Fibroblast of skin of back (primary cell): ENCODE measurements around the gene VWA5B2. TPM values are rescaled to one million over a fixed set of nuclear protein-coding genes. Genes with fewer than 3 reads are reported as not detected.

Experiments used
- DNase-seq: peaks from one replicate; pipeline ENCODE4 v3.0.0-alpha.2; 2013
- polyA plus RNA-seq, 2 experiments: library from polyadenylated mRNA; unstranded; fragments of 120-200 nt; gene quantifications; one replicate each; pipeline ENCODE4 v1.2.1, GENCODE V29; 2013; ENCODE audit not compliant: insufficient read length in 2 of 2

The VWA5B2 gene
- polyA plus RNA-seq (2013, experiment 1 of 2; ENCODE audit: insufficient read length) = not detected
- 0.16 TPM for polyA plus RNA-seq (2013, experiment 2 of 2; ENCODE audit: insufficient read length)

DNA sequence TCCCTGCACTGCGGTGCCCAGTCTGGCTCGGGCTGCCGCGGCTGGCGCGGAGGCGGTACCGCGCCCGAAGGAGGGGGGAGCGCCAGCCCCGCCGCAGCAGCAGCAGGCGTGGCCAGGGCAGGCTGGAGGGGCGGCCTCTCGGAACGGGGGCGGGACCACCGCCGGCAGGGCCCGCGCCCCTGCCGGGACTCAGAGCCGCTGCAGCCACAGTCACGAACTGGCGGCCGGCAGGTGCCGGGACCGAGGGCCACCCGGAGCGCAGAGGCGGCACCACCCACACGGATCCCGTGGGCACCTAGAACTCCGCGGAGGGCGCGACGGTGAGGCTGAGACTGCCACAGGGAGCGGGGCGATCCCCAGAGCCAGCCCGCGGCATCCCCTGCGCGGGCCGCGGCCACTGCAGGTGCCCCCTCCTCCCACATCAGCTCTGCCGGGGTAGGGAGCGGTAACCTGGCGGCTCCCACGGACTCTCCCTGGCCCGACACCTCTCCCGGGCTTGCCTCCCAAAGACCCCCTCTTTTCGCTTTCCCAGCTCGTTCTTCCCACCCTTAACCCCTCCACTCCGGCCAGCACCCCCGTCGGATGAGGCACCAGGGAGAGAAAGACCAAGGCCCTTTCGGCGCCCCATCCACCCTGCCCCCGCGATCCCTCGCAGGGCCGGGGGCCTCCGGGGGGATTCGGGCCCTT, at the start of gene VWA5B2:
TSS of gene VWA5B2 (plus strand) at position 192 of the 687 bp plus-strand sequence. CDS start 944 bp downstream, outside the sequence.
- DNase-seq = peak; percentile 53

DNA sequence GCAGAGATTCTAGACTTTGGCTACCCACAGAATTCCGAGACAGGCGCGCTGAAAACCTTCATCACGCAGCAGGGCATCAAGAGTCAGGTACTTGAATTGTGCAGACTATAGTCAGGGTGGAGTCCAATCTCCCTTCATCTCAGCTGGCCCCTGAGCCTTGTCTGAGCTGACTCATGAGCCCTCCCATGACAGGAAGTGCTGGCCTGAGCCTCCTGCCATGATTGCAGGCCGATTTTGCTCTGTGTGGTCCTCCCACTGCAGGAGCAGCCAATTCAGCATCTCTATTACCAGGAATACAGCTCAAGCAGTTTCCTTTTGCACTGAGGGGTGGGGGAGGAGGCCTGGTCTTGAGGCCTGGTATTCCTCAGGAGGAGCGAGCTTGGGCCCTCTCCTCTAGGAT, 49.2 kb upstream of the VWA5B2 start:
- DNase-seq = peak; percentile 52

DNA sequence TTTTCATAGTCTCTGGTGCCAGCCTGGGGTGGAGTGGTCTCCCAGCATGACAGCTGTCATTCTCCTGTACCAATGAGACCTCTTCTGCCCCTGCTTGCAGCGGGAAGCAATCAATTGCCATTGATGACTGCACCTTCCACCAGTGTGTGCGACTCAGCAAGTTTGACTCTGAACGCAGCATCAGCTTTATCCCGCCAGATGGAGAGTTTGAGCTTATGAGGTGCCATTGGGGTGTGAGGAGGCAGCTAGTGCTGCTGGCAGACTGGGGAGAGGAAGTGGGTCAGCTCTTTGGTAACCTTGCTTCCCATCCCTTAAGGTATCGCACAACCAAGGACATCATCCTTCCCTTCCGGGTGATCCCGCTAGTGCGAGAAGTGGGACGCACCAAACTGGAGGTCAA, 47.8 kb upstream of the VWA5B2 start:
- no peak for DNase-seq

DNA sequence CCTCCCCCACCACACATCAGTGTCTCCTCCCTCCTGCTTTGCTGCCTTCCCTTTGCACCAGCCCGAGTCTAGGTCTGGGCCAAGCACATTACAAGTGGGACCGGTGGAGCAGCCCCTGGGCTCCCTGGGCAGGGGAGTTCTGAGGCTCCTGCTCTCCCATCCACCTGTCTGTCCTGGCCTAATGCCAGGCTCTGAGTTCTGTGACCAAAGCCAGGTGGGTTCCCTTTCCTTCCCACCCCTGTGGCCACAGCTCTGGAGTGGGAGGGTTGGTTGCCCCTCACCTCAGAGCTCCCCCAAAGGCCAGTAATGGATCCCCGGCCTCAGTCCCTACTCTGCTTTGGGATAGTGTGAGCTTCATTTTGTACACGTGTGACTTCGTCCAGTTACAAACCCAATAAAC, 45.7 kb upstream of the VWA5B2 start:
- no peak for DNase-seq

DNA sequence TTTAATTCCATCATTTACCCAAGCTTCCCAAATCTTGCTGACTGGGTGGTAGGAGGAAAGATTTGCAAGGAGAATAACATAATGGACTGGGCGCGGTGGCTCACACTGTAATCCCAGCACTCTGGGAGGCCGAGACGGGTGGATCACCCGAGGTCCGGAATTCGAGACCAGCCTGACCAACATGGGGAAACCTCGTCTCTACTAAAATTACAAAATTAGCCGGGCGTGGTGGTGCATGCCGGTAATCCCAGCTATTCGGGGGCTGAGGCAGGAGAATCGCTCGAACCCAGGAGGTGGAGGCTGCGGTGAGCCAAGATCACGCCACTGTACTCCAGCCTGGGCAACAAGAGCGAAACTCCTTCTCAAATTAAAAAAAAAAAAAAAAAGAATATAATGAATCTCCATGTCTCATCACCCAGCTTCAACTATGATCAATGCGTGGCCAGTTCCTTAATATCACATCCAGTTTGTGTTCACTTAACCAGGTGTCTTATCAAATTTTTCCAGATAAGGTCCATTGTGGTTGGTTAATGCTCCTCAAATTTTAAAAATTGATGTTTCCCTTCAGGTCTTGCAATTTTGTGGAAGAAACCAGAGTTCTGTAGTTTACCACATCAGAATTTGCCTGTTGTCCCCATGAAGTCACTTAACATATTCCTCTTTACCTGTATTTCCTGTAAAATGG, 44.7 kb upstream of the VWA5B2 start:
- DNase-seq = no peak

DNA sequence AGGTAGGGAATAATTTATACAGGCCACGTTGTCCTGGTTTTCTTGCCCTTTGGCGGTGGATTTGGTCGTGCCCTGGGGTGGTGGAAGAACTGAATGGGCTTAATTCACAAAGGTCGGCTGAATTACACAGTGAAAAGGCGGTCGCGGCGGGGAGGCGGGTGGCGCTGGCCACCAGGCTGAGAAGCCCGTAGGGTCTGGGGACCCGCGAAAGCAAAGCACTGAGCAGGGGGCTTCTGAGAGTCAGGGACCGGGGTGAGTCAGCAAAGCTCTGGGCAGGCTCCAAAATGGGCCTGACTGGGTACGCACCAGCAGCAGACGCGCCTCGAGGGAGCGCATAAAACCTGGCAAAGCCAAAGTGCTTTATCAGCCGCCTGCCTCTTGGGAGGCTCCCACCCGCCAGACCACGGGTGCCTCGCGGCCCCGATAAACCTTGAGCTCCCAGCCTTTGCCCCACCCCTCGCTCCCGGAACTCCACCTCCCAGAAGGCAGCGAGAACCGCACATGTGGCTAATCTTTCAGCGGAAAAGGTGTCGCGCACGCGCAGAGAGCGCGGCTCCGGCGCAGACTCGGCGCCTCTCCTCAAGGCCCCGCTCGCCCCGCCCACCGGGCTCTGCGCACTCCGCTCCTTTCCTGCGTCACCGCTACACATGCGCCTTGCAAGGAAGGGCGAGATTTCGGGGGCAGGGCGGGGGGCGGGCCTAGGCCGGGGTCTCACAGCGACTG, 43.8 kb upstream of the VWA5B2 start:
- peak; percentile 98 for DNase-seq

DNA sequence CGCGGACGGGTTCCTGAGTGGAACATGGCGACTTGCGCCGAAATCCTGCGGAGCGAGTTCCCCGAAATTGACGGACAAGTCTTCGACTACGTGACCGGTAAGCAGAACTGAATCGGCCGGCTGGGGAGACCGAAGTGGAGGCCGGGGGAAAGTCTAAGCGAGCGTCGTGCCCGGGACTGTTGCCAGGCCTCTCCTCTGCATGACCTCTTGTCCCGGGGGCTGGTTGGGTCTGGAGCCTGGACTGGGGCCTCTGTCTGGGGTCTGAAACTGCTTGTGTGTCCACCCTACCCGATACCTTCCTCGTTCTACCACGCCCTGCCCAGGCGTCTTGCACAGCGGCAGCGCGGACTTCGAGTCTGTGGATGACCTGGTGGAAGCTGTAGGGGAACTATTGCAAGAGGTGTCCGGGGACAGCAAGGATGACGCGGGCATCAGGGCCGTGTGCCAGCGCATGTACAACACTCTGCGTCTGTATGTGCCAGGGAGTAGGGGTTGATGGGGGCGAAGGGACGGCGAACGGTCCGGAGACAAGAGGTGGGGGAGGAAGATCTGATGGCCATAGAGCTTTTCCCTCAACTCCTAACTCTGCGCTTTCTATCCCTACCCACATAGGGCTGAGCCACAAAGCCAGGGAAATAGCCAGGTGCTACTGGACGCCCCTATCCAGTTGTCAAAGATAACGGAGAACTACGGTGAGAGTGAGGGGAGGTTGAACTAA, 43.0 kb upstream of the VWA5B2 start, which contains the start of gene ABCF3:
TSS of gene ABCF3 (plus strand) at position 16 of the 718 bp plus-strand sequence. CDS start at position 25, 9 bp downstream.
- peak; percentile 42 for DNase-seq

DNA sequence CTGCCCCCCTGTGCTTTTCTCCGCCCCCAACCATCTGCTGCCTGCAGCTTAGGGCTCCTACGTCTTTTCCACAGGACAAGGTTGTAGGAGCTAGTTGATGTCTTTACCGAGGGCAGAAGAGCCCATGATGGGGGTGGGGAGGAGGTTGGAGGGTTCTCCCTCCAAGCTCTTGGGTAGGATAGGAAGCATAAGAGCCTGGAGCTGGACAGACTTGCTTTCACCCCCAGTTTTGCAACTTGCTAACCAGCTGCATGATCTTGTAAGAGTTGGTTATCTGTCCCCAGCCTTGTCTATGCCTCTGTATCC, 42.5 kb upstream of the VWA5B2 start:
- no peak for DNase-seq

DNA sequence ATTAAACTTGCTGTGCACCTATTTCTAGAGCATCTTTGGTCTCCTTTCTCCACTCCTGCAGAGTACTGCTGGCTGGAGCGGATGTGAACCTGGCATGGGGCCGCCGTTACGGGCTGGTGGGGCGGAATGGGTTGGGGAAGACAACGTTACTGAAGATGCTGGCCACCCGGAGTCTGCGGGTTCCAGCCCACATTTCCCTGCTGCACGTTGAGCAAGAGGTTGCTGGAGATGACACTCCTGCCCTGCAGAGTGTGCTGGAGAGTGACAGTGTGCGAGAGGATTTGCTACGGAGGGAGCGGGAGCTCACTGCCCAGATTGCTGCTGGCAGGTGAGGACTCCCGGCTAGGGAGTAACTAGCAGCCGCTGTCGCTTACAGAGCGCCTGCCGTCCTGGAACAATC, 41.3 kb upstream of the VWA5B2 start:
- no peak for DNase-seq

DNA sequence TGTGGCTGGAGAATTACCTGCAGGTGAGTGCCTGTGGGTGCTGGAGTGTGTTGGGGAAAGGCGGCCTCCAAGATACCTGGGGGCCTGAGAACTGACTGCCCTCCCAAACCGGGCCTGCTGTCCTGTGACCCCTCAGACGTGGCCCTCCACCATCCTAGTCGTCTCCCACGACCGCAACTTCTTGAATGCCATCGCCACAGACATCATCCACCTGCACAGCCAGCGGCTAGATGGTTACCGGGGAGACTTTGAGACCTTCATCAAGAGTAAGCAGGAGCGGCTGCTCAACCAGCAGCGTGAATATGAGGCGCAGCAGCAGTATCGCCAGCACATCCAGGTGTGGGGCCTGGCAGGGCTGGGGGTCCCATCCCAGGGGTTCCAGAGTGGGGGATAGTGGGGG, 40.0 kb upstream of the VWA5B2 start:
- no peak for DNase-seq

DNA sequence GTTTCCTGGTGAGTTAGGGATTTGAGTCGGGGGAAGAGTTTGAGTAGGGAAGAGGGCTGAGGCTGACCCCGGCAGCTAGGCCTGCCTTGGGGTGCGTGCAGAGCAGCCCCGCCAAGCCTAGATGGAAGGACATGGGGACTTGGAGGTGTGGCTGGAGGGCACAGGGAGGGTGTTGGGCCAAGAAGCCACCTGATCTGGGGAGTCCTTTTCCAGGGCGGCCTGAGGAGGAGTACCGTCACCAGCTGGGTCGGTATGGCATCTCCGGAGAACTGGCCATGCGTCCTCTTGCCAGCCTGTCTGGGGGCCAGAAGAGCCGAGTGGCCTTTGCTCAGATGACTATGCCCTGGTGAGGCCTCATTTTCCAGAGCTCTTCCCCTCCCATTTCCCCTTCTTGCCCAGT, 36.5 kb upstream of the VWA5B2 start:
- no peak for DNase-seq

DNA sequence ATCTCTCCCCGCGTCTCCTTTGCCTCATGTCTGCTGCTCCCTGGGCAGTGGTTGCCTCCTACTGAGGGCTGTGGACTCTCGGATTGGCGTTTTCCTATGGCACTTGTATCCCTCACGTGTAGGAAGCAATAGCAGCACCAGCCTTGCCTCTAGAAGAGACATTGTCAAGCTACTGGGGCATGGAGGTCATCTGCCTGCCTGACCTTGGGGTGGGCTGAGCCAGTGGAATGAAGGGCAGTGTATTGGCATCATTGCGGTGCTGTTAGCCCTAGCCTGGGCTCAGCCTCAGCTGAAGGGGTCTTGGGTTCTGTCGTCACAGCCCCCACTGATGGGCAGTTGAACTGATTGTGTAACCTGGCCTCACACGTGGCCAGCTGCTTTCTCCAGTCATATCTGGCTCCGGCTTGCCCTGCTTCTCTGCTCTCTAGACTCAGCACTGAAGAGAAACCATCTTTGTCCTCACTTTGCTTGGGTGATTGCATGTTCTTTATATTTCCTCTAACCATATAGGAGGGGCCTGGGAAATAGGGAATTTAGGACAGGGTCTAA, 35.3 kb upstream of the VWA5B2 start:
- no peak for DNase-seq

DNA sequence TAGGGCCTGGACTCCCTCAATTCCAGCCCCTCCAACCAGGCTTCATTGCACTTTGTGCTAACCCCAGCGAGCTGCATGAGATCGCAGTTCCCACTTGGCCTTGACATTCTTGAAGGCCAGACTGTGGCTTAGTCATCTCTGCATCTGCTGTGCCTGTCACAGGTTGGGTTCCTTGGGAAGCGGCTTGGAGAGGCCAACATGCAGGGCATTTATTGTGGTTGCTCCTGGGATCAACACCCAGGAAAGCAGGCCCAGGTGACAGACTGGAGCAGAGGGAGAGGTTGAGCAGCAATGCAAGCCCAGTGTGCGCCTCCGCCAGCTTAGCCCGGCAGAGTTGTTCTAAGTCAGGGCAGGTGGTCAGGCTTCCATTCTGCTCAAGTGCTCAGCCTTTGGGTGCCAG, 32.8 kb upstream of the VWA5B2 start:
- no peak for DNase-seq

DNA sequence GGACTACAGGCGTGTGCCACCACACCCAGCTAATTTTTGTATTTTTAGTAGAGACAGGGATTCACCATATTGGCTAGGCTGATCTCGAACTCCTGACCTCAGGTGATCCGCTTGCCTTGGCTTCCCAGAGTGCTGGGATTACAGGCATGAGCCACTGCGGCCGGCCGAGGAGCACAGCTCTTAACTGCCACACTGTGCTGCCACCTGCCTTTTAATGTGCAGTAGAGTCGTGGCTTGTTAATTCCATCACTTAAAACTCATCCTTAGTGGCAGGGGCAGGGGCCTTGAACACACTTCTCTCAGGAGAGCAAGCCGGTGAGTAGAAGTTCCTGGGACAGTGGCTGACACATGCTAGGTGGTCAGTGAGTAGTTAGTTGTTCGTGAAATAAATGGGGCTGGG, 30.9 kb upstream of the VWA5B2 start:
- no peak for DNase-seq

DNA sequence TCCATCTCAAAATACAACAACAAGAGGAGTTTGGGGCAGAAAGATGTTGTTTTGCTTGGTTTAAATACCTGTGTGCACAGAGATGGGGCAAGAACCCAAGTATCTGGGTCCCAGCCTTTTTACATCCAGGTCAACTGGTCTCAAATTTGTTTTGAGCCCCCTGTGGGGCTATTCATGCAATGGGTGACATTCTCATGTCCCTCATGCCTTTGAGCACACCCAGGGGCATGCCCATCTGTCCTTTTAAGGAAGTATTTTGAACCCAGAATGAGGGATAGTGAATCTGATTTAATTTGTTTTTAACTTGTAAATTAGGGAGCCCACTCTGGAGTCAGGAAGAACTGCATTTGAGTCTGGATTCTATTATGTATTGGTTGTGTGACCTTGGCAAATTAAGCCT, 28.6 kb upstream of the VWA5B2 start:
- DNase-seq = no peak

DNA sequence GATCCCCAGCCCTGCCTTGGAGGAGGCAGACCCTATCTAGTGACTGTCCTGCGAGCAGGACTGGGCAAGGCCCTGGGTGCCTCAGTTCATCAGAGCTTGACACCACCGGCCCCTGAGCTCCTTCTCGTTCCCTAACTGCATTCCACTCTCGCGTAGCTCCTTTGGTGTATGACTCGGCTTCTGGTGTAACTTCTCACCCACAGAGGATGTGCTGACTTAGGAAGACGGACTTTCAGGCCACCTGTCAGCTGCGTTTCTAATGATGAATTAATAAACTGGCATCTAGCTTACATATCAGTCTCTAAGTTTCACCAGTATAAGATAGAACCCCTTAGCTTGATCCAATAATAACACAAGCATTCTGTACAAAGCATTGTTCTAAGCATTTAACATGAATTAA, 25.9 kb upstream of the VWA5B2 start:
- no peak for DNase-seq

DNA sequence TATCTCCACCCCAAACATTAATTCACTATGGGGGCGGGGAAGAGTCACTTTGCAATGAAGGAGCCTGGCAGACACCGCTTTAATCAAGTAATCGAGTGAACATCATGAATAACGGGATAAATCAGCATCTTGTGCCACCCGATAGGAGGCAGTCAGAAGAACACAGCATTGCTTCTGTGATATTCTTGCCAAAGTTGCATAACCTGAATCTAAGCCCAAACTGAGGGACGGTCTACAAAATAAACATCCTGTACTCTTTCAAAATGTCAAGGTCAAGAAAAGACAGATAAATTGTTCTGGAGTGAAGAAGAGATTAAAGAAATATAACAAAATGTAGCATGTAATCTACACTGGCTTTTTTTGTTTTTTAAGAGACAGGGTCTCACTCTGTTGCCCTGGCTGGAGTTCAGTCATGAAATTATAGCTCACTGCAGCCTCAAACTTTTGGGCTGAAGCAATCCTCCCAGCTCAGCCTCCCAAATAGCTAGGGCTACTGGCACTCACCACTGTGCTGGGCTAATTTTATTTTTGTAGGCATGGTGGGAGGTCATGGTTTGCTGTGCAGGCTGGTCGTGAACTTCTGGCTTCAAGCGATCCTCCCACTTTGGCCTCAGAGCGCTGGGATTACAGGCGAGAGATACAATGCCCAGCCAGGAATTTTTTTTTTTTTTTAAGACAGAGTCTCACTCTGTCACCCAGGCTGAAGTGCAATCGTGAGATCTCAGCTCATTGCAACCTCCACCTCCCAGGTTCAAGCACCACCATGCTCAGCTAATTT, 20.1 kb upstream of the VWA5B2 start:
- DNase-seq = no peak

DNA sequence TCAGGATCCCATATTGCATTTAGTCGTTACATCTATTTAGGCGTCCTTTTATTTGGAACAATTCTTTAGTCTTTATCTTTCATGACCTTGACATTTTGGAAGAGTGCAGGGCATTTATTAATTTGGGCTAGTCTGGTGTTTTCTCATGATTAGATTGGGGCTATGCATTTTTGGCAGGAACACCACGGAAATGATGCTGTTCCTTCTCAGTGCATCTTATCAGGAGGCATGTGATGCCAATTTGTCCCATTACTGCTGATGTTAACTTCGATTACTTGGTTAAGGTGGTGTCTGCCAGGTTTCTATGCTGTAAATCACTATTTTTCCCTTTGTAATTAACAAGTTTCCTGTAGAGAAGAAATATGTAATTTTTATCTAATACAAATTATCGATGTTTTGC, 18.1 kb upstream of the VWA5B2 start:
- DNase-seq = no peak

DNA sequence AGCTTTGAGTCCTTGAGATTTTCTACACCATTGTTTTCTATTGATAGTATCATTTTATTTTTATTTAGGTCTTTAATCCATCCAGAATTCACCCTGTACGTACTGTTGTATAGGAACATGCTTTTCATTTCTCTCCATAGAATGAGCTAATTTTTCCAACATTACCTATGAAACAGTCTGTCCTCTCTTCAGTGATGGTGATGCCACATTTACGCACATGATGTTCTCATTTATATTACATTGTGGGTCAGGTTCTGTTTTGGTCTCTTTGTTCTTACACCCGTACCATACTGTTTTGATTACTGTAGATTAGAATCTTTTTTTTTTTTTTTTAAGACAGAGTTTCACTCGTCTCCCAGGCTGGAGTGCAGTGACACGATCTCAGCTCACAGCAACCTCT, 17.7 kb upstream of the VWA5B2 start:
- DNase-seq = no peak

DNA sequence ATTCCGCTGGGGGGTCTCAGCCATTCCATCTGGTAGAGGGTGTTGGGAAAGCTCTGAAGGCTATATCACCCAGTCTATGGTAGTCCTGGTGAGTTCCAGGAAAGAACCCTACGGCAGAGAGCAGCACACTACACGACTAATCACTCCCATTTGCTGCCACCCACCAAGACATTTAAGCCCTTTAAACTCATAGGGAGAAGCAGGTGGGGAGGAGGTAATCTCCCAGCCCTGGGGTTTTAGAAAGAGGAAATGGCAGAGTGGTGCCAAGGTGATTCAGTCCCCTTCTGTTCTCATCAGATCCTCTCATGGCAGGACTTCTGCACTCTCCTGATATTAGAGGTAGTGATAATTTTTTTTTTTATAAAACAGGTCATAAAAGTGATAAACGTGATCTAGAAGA, 10.6 kb upstream of the VWA5B2 start:
- no peak for DNase-seq

DNA sequence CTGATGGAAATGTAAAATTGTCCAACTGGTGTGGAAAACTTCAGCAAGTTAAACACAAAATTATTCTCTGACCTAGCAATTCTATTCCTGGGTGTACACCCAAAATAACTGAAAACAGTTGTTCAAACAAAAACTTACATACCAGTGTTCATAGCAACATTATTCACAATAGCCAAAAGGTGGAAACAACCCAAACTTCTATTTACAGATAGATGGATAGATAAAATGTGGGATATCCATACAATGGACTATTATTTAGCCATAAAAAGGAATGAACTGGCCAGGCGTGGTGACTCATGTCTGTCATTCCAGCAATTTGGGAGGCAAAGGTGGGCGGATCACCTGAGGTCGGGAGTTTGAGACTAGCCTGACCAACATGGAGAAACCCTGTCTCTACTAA, 6.9 kb upstream of the VWA5B2 start:
- no peak for DNase-seq

DNA sequence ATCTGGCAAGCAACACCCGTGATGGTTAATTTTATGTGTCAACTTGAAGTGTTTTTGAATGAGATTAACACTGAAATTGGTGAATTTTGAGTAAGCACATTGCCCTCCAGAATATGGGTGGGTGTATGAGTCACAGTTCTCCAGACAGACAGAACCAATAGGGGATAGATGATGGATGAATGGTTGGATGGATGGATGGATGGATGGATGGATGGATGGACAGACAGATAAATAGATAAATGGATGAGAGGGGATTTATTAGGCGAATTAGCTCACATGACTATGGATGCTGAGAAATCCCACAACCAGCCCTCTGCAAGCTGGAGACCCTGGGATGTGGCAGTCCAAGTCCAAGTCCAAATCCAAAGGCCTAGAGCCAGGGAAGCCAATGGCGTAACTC, 5.4 kb upstream of the VWA5B2 start:
- DNase-seq = no peak
